K562 (cell line): ENCODE data around the gene BRME1. TPM values are rescaled to one million over a fixed set of nuclear protein-coding genes. Genes with fewer than 3 reads are reported as not detected.

Source experiments
- ATAC-seq: fragments of 200-7000 bp; cut with Tn5 transposase; 3 replicates; pipeline ENCODE4 v1.9.1; 2020; ENCODE audit warnings: moderate library complexity
- BruUV-seq: library from RNA; stranded (reverse); fragments of 400-500 nt; replicated peaks from 2 replicates; lab custom pipeline; 2021; lab: Mats Ljungman, UMichigan
- CTCF ChIA-PET: fragments of 300-600 bp; formaldehyde crosslinking; extraction: SDS; loops from one replicate; lab custom pipeline; 2021; ENCODE audit warnings: low intra/inter-chr PET ratio; lab: Yijun Ruan, JAX
- POLR2A ChIA-PET: fragments of 300-600, 350-650 bp; sonication (Branson Sonifier 250); formaldehyde crosslinking; extraction: SDS; loops from one replicate; lab custom pipeline; 2021; ENCODE audit warnings: antibody characterized with exemption, inconsistent platforms; lab: Yijun Ruan, JAX
- DNase-seq, 4 experiments: peaks; one replicate each; pipeline versions ENCODE4 v3.0.0 to v3.0.0-alpha.2; 2011 to 2018; ENCODE audit warnings: low spot score in 3 of 4, mixed read lengths in 3 of 4; ENCODE audit errors: extremely low read depth in 1 of 4
- FAIRE-seq: peaks from 2 replicates; lab custom pipeline; 2011; peaks lifted over from hg19 to GRCh38; lab: Jason Lieb, UNC
- H2AFZ ChIP-seq: 2 replicates; pipeline ENCODE4 v1.6.0; 2011; ENCODE audit warnings: low read depth, low read length, control low read depth, inconsistent platforms
- H3K27ac ChIP-seq: fragments of 200-600 bp; 3 replicates; pipeline ENCODE4 v1.8.0; 2011; ENCODE audit warnings: low read depth, mild to moderate bottlenecking, control low read depth, inconsistent platforms, low read length, moderate library complexity, mixed read lengths; ENCODE audit errors: extremely low read depth
- H3K27me3 ChIP-seq, 2 experiments: fragments of 300-600 bp in 1 of 2; 2 replicates in 1 of 2; 3 replicates in 1 of 2; pipeline versions ENCODE4 v1.6.0 to v1.8.0; 2011; ENCODE audit warnings: inconsistent platforms in 2 of 2, low read length in 2 of 2, mild to moderate bottlenecking in 1 of 2, mixed read lengths in 1 of 2, moderate library complexity in 1 of 2; ENCODE audit not compliant: control insufficient read depth in 2 of 2, insufficient read depth in 2 of 2
- H3K36me3 ChIP-seq: fragments of 300-600 bp; 3 replicates; pipeline ENCODE4 v1.8.0; 2011; ENCODE audit warnings: mild to moderate bottlenecking, low read length, inconsistent platforms; ENCODE audit not compliant: control insufficient read depth, insufficient read depth
- H3K4me1 ChIP-seq, 2 experiments: fragments of 200-600 bp in 1 of 2; replicated peaks in 1 of 2; 2 replicates in 1 of 2; 3 replicates in 1 of 2; pipeline versions ENCODE4 v1.5.1 to v1.8.0; 2011; ENCODE audit warnings: inconsistent platforms in 2 of 2, low read length in 2 of 2, mild to moderate bottlenecking in 1 of 2, mixed read lengths in 1 of 2, moderate library complexity in 1 of 2; ENCODE audit not compliant: control insufficient read depth in 2 of 2, insufficient read depth in 2 of 2
- H3K4me2 ChIP-seq: 2 replicates; pipeline ENCODE4 v1.6.1; 2011; ENCODE audit warnings: low read length, control low read depth, inconsistent platforms, mixed read lengths; ENCODE audit not compliant: insufficient read depth
- H3K4me3 ChIP-seq: fragments of 200-600 bp; sonication (generic), shearing (Covaris generic); 2 replicates; pipeline ENCODE4 v1.5.1; 2016; ENCODE audit warnings: control low read depth, inconsistent platforms
- H3K79me2 ChIP-seq: fragments of 200-600 bp; 3 replicates; pipeline ENCODE4 v1.8.0; 2011; ENCODE audit warnings: low read length, inconsistent platforms; ENCODE audit not compliant: control insufficient read depth, insufficient read depth
- H3K9ac ChIP-seq, 2 experiments: 2 replicates each; pipeline versions ENCODE4 v1.6.0 to v1.6.1; 2011; ENCODE audit warnings: low read depth in 2 of 2, low read length in 2 of 2, control low read depth in 1 of 2, inconsistent platforms in 1 of 2, mild to moderate bottlenecking in 1 of 2, mixed read lengths in 1 of 2; ENCODE audit not compliant: insufficient read depth in 1 of 2
- H3K9me1 ChIP-seq: one replicate; pipeline ENCODE4 v1.6.0; 2011; ENCODE audit warnings: inconsistent platforms, mild to moderate bottlenecking, low read length, moderate library complexity; ENCODE audit not compliant: control insufficient read depth, insufficient read depth
- H3K9me3 ChIP-seq: replicated peaks from 2 replicates; pipeline ENCODE4 v1.5.1; 2011; ENCODE audit warnings: low read depth, low read length, inconsistent platforms; ENCODE audit not compliant: control insufficient read depth, insufficient read depth
- H4K20me1 ChIP-seq: replicated peaks from 2 replicates; pipeline ENCODE4 v1.6.1; 2011; ENCODE audit warnings: low read length, inconsistent platforms, mixed read lengths; ENCODE audit not compliant: control insufficient read depth, insufficient read depth
- CXXC5 ChIP-seq: fragments of 250-450 bp; sonication (Bioruptor Pico); IDR thresholded peaks from 2 replicates; pipeline ENCODE4 v1.8.0; 2022; ENCODE audit warnings: inconsistent platforms, mild to moderate bottlenecking, moderate library complexity
- GATA2 ChIP-seq: sonication (generic); formaldehyde crosslinking; IDR thresholded peaks from 2 replicates; pipeline ENCODE4 v1.4.0; 2020; ENCODE audit warnings: mild to moderate bottlenecking, missing genetic modification reagents
- GTF2A2 ChIP-seq: IDR thresholded peaks from 2 replicates; pipeline ENCODE4 v1.6.1; 2016; ENCODE audit warnings: mild to moderate bottlenecking, missing genetic modification characterization, missing compliant biosample characterization
- HOXB6 ChIP-seq: fragments of 250-450 bp; sonication (Bioruptor Pico); IDR thresholded peaks from 2 replicates; pipeline ENCODE4 v1.5.1; 2022; ENCODE audit warnings: mild to moderate bottlenecking, borderline replicate concordance
- KDM5B ChIP-seq: fragments of 200-600 bp; sonication (generic); IDR thresholded peaks from 2 replicates; pipeline ENCODE4 v1.6.1; 2012; ENCODE audit warnings: low read depth, mild to moderate bottlenecking, moderate library complexity, low read length, control low read depth, inconsistent platforms; ENCODE audit not compliant: insufficient replicate concordance
- MAFF ChIP-seq: IDR thresholded peaks from 2 replicates; pipeline ENCODE4 v1.6.1; 2012; ENCODE audit warnings: low read length, improper control_type of control experiment
- MCM3 ChIP-seq: fragments of 450-650 bp; IDR thresholded peaks from 2 replicates; pipeline ENCODE4 v1.6.1; 2016
- NCOA6 ChIP-seq: fragments of 450-650 bp; IDR thresholded peaks from 2 replicates; pipeline ENCODE4 v1.6.1; 2017; ENCODE audit warnings: mild to moderate bottlenecking
- PCBP2 ChIP-seq: fragments of 200-400 bp; formaldehyde crosslinking; IDR thresholded peaks from 2 replicates; pipeline ENCODE4 v1.6.1; 2018; ENCODE audit warnings: low read length, low read depth, mild to moderate bottlenecking, moderate library complexity; ENCODE audit not compliant: poor library complexity, severe bottlenecking
- PHB ChIP-seq: fragments of 250-450 bp; sonication (Bioruptor Pico); IDR thresholded peaks from 2 replicates; pipeline ENCODE4 v1.5.0; 2021
- SREBF1 ChIP-seq: fragments of 150-350 bp; IDR thresholded peaks from 2 replicates; pipeline ENCODE4 v1.6.1; 2014; ENCODE audit warnings: antibody characterized with exemption, low read depth, low read length, borderline replicate concordance
- TRIM28 ChIP-seq: fragments of 450-650 bp; IDR thresholded peaks from 2 replicates; pipeline ENCODE4 v1.6.1; 2017
- ZBTB8A ChIP-seq: fragments of 450-650 bp; IDR thresholded peaks from 2 replicates; pipeline ENCODE4 v1.6.1; 2018; ENCODE audit warnings: mild to moderate bottlenecking, moderate library complexity; ENCODE audit not compliant: partially characterized antibody
- ZNF134 ChIP-seq: fragments of 250-450 bp; sonication (Bioruptor Pico); conservative IDR thresholded peaks from 2 replicates; pipeline ENCODE4 v1.4.0; 2020
- ZNF232 ChIP-seq: sonication (generic); formaldehyde crosslinking; IDR thresholded peaks from 2 replicates; pipeline ENCODE4 v1.8.0; 2022; ENCODE audit warnings: mild to moderate bottlenecking, missing genetic modification reagents
- ZNF695 ChIP-seq: fragments of 450-650 bp; formaldehyde crosslinking; IDR thresholded peaks from 2 replicates; pipeline ENCODE4 v1.4.0; 2020; ENCODE audit warnings: mild to moderate bottlenecking, moderate library complexity
- WGBS: fragments of 100-300 bp; shearing (Covaris generic); methylation state at CpG from one replicate; pipeline ENCODE4 v1.1.6; 2016; ENCODE audit warnings: low coverage, mixed read lengths; ENCODE audit not compliant: insufficient coverage; ENCODE audit errors: missing lambda C conversion rate; 5-methylcytosine and 5-hydroxymethylcytosine counted together
- in situ Hi-C: fragments of 300-500 bp; cut with MboI; formaldehyde crosslinking; loops from 4 replicates; pipeline ENCODE4 v1.15.0; 2018; ENCODE audit warnings: inconsistent platforms, mixed read lengths
- intact Hi-C: fragments of 100-400 bp; cut with micrococcal nuclease; formaldehyde crosslinking; loops from 2 replicates; pipeline ENCODE4 v1.14.2; 2022
- polyA plus RNA-seq, 8 experiments: library from polyadenylated mRNA; depleted of rRNA in 4 of 8; stranded (reverse) in 5 of 8; unstranded in 3 of 8; fragments of >200 nt; fragmentation: Nextera tagmentation in 2 of 8; fragmentation: Illumina TruSeq in 1 of 8; extraction: Ambion mirVana in 2 of 8; extraction: Trizol in 1 of 8; gene quantifications; 2 replicates each; pipeline versions ENCODE4 v1.2.1 to v1.2.3, GENCODE V29; 2011 to 2014; ENCODE audit warnings: inconsistent platforms in 1 of 8, missing spikeins in 1 of 8
- total RNA-seq, 7 experiments: library from RNA; depleted of rRNA in 6 of 7; stranded (reverse); fragments of >200 nt in 6 of 7; fragmentation: Illumina TruSeq in 2 of 7; extraction: Trizol in 2 of 7; gene quantifications; 2 replicates each; pipeline versions ENCODE4 v1.2.1 to v1.2.3, GENCODE V29; 2011 to 2021; ENCODE audit warnings: low replicate concordance in 1 of 7
- TF ChIP-seq, protein P1 (sequence below): fragments of 250-450 bp; sonication (Bioruptor Pico); IDR thresholded peaks from 2 replicates; pipeline ENCODE4 v1.9.0; 2021; ENCODE audit warnings: mild to moderate bottlenecking, inconsistent platforms
- TF ChIP-seq, protein P2 (sequence below): sonication (generic); formaldehyde crosslinking; IDR thresholded peaks from 2 replicates; pipeline ENCODE4 v1.8.1; 2023; ENCODE audit warnings: mild to moderate bottlenecking, missing genetic modification reagents

BRME1 gene
- total and polyA plus RNA-seq, 9 of the 15 experiments (the other 6 are each of a cell fraction or from before 2014, with no cell fraction given): 0.75 to 6.1 (median 3.6) TPM

DNA sequence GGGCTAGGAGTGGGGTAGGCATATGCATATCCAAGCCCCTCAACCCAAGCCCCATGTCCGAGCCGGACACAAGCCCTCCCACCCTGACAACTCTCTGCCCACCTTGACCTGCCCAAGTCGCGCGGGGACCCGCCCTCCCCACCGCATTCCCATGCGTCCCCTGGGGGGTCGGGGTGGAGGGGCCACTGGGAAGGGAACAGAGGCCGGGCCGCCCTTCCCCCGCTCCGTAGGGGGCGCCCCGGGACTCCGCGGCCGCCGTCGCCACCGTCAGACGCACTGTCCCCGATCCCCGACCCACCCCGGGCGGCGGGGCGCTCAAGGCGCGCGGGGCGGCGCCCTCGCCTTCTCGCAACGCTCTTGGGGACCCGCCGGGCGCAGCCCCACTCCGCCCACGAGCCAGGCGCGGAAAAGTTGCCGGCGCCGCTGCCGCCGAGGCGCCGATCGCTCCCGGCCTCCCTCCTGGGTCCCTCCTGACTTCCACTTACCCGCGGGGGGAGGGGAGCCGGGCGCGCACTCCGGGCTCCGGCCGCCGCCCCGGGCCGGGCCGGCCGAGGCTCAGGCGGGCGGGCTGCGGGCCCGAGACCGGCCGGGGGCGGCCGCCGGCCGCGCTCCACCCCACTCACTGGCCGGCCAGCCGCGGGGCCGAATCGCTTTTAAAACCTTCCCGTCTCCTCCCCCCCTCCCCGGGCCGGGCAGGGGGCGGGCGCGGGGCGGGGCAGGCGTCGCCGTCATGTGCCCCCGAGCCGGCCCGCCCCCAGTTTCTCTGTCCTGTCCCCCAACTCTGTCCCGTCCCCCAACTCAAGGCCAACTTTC lies 63.4 kb downstream of the BRME1 start:
- H3K27me3 ChIP-seq: no peaks in the 10 kb centered on the region
- 2% methylated on average over 53 of the region's 95 CpGs for WGBS
- peak overlapping the region; percentile 91 to 98 for H3K9ac ChIP-seq
- no peaks in the 10 kb centered on the region for H3K9me1 ChIP-seq
- POLR2A ChIA-PET: interaction anchor here (0.6 to 1.2 kb wide), 4 partner anchors 9 to 422 kb away, joined by 3 to 4 read pairs (median 3); partner anchors contain the start of gene ZSWIM4
- H3K79me2 ChIP-seq: peaks cover 55% of the 10 kb centered on the region
- peak; percentile 77 to 89 (median 83) for DNase-seq
- no peak for FAIRE-seq
- H4K20me1 ChIP-seq: 0 out of 2 replicates have a peak, but pooled peaks cover 3% of the 10 kb centered on the region
- ATAC-seq: peak; percentile 38
- H2AFZ ChIP-seq: peak overlapping the region; percentile 94
- H3K27ac ChIP-seq: peak overlapping the region; percentile 97
- CTCF ChIA-PET: no interaction called here
- no peaks in the 10 kb centered on the region for H3K9me3 ChIP-seq
- peak overlapping the region; percentile 92 for H3K4me2 ChIP-seq
- H3K4me3 ChIP-seq: peak overlapping the region; percentile 72
- in situ Hi-C loops (loop anchor here (10.0 kb wide), 1 partner anchor 568 kb away; no protein-coding TSS in a partner anchor), intact Hi-C loops (no loop called here)
- peaks cover 51 to 89% of the 10 kb centered on the region in 2 experiments for H3K4me1 ChIP-seq
- no TSS peak for BruUV-seq
- H3K36me3 ChIP-seq: peaks cover 3% of the 10 kb centered on the region; the same call in 2 of the 3 replicates
- TF ChIP-seq ZNF134 (CRISPR knock-in tag) (no peak), GTF2A2 (tag) (peak; percentile 79), ZNF232 (CRISPR knock-in tag) (no peak), SREBF1 (no peak), HOXB6 (CRISPR knock-in tag) (no peak), PCBP2 (peak; percentile 25), ZBTB8A (no peak), NCOA6 (no peak), CXXC5 (CRISPR knock-in tag) (peak; percentile 79), TRIM28 (no peak), KDM5B (peak; percentile 80), MAFF (no peak), PHB (CRISPR knock-in tag) (0 out of 2 replicates have a peak, but pooled peaks have one; percentile 70), GATA2 (CRISPR knock-in tag) (no peak), MCM3 (no peak), ZNF695 (CRISPR knock-in tag) (no peak)
- TF ChIP-seq, protein P1, sequence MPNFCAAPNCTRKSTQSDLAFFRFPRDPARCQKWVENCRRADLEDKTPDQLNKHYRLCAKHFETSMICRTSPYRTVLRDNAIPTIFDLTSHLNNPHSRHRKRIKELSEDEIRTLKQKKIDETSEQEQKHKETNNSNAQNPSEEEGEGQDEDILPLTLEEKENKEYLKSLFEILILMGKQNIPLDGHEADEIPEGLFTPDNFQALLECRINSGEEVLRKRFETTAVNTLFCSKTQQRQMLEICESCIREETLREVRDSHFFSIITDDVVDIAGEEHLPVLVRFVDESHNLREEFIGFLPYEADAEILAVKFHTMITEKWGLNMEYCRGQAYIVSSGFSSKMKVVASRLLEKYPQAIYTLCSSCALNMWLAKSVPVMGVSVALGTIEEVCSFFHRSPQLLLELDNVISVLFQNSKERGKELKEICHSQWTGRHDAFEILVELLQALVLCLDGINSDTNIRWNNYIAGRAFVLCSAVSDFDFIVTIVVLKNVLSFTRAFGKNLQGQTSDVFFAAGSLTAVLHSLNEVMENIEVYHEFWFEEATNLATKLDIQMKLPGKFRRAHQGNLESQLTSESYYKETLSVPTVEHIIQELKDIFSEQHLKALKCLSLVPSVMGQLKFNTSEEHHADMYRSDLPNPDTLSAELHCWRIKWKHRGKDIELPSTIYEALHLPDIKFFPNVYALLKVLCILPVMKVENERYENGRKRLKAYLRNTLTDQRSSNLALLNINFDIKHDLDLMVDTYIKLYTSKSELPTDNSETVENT (CRISPR knock-in tag): 0 out of 2 replicates have a peak, but pooled peaks have one; percentile 30
- TF ChIP-seq, protein P2, sequence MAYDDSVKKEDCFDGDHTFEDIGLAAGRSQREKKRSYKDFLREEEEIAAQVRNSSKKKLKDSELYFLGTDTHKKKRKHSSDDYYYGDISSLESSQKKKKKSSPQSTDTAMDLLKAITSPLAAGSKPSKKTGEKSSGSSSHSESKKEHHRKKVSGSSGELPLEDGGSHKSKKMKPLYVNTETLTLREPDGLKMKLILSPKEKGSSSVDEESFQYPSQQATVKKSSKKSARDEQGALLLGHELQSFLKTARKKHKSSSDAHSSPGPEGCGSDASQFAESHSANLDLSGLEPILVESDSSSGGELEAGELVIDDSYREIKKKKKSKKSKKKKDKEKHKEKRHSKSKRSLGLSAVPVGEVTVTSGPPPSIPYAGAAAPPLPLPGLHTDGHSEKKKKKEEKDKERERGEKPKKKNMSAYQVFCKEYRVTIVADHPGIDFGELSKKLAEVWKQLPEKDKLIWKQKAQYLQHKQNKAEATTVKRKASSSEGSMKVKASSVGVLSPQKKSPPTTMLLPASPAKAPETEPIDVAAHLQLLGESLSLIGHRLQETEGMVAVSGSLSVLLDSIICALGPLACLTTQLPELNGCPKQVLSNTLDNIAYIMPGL: no peak
